Measurements from ENCODE around the gene ZNF532.

ZNF532 gene

GRCh38 chr18:58975781-58976180 lies 111.1 kb downstream of the ZNF532 start:
- DNase-seq (ENCODE audit: low read depth) = no peak
- H3K4me3 ChIP-seq (ENCODE audit: low read depth, low read length) = no peak overlapping the region
- no peak for TF ChIP-seq CTCF (IDR thresholded peaks at IDR 0.05; ENCODE audit: control insufficient read depth, extremely low read depth, insufficient read depth)

GRCh38 chr18:58977223-58977622 lies 112.5 kb downstream of the ZNF532 start:
- H3K4me3 ChIP-seq (ENCODE audit: low read depth, low read length) = no peak overlapping the region
- TF ChIP-seq CTCF (IDR thresholded peaks at IDR 0.05; ENCODE audit: control insufficient read depth, extremely low read depth, insufficient read depth) = no peak
- DNase-seq (ENCODE audit: low read depth) = no peak

GRCh38 chr18:58977801-58978200 lies 113.1 kb downstream of the ZNF532 start:
- no peak for TF ChIP-seq CTCF (IDR thresholded peaks at IDR 0.05; ENCODE audit: control insufficient read depth, extremely low read depth, insufficient read depth)
- H3K4me3 ChIP-seq (ENCODE audit: low read depth, low read length) = no peak overlapping the region
- DNase-seq (ENCODE audit: low read depth) = no peak

- no peak for DNase-seq (ENCODE audit: low read depth)
- TF ChIP-seq CTCF (IDR thresholded peaks at IDR 0.05; ENCODE audit: control insufficient read depth, extremely low read depth, insufficient read depth) = no peak
- H3K4me3 ChIP-seq (ENCODE audit: low read depth, low read length) = no peak overlapping the region
These were observed 114.2 kb downstream of the ZNF532 start for GRCh38 chr18:58978916-58979315.

GRCh38 chr18:58979615-58980014 lies 114.9 kb downstream of the ZNF532 start:
- no peak for DNase-seq (ENCODE audit: low read depth)
- no peak for TF ChIP-seq CTCF (IDR thresholded peaks at IDR 0.05; ENCODE audit: control insufficient read depth, extremely low read depth, insufficient read depth)

GRCh38 chr18:58980991-58981390 lies 116.3 kb downstream of the ZNF532 start:
- no peak overlapping the region for H3K4me3 ChIP-seq (ENCODE audit: low read depth, low read length)
- DNase-seq (ENCODE audit: low read depth) = no peak
- no peak for TF ChIP-seq CTCF (IDR thresholded peaks at IDR 0.05; ENCODE audit: control insufficient read depth, extremely low read depth, insufficient read depth)

More at GRCh38 chr18:58979615-58980014, 114.9 kb downstream of the ZNF532 start:
- no peak overlapping the region for H3K4me3 ChIP-seq (ENCODE audit: low read depth, low read length)
